T-helper 17 cell (primary cell): Measurements from ENCODE around the gene CHL1. TPM values are rescaled to one million over a fixed set of nuclear protein-coding genes. Genes with fewer than 3 reads are reported as not detected.
A peak's percentile ranks its signal among the peaks of the same experiment; 100 is the strongest.

ENCODE experiments used
- ATAC-seq: fragments of 150-1000 bp; cut with Tn5 transposase; 2 replicates; pipeline ENCODE4 v1.10.0; 2021; ENCODE audit warnings: mild to moderate bottlenecking, moderate library complexity
- DNase-seq, 3 donors: peaks; one replicate each; pipeline versions ENCODE4 v3.0.0 to v3.0.0-alpha.2; 2020 to 2021
- H3K9me3 ChIP-seq: one replicate; pipeline ENCODE4 v1.7.0; 2013; ENCODE audit warnings: low read length, mild to moderate bottlenecking; ENCODE audit not compliant: control insufficient read depth, poor library complexity, severe bottlenecking
- H3K27ac Mint-ChIP-seq: one replicate; pipeline ENCODE4 v1.8.0; 2022; ENCODE audit warnings: mild to moderate bottlenecking, moderate library complexity, mixed read lengths
- H3K27me3 Mint-ChIP-seq: one replicate; pipeline ENCODE4 v1.8.0; 2022; ENCODE audit warnings: mixed read lengths
- H3K36me3 Mint-ChIP-seq: one replicate; pipeline ENCODE4 v1.8.0; 2022; ENCODE audit warnings: low read depth, mixed read lengths
- H3K4me1 Mint-ChIP-seq: one replicate; pipeline ENCODE4 v1.8.0; 2022; ENCODE audit warnings: mild to moderate bottlenecking, mixed read lengths
- H3K4me3 Mint-ChIP-seq: one replicate; pipeline ENCODE4 v1.8.0; 2022; ENCODE audit warnings: mild to moderate bottlenecking, moderate library complexity, mixed read lengths
- total RNA-seq, 4 donors: library from RNA in 2 of 4; stranded (reverse) in 2 of 4; gene quantifications; one replicate each; pipeline ENCODE4 v1.2.3 and lab custom pipeline; 2022 to 2026

CHL1 gene
- total RNA-seq, 2 donors from 2014 or later, result 0.97 TPM; not detected in 1

- no peaks in the 10 kb centered on the region for H3K9me3 ChIP-seq
- H3K27me3 Mint-ChIP-seq, result peaks cover 8% of the 10 kb centered on the region
- no peaks in the 10 kb centered on the region for H3K4me1 Mint-ChIP-seq
- peak overlapping the region; percentile 58 for H3K4me3 Mint-ChIP-seq
- DNase-seq (no peak), ATAC-seq (no peak)
- H3K36me3 Mint-ChIP-seq, result peaks cover 3% of the 10 kb centered on the region
- no peak overlapping the region for H3K27ac Mint-ChIP-seq
Observed at GRCh38 chr3:197149-197827, 725 bp downstream of the CHL1 start.

- DNase-seq (no peak), ATAC-seq (no peak)
- no peaks in the 10 kb centered on the region for H3K4me1 Mint-ChIP-seq
- no peak overlapping the region for H3K27ac Mint-ChIP-seq
- no peaks in the 10 kb centered on the region for H3K9me3 ChIP-seq
- H3K36me3 Mint-ChIP-seq, result peaks cover 3% of the 10 kb centered on the region
- H3K4me3 Mint-ChIP-seq, result peak overlapping the region; percentile 58
- peaks cover 8% of the 10 kb centered on the region for H3K27me3 Mint-ChIP-seq
Observed at GRCh38 chr3:197828-198491, 1.4 kb downstream of the CHL1 start.

- no peaks in the 10 kb centered on the region for H3K9me3 ChIP-seq
- peaks cover 8% of the 10 kb centered on the region for H3K27me3 Mint-ChIP-seq
- H3K27ac Mint-ChIP-seq, result no peak overlapping the region
- H3K36me3 Mint-ChIP-seq, result peaks cover 3% of the 10 kb centered on the region
- DNase-seq (no peak), ATAC-seq (no peak)
- H3K4me1 Mint-ChIP-seq, result no peaks in the 10 kb centered on the region
- no peak overlapping the region for H3K4me3 Mint-ChIP-seq
Observed at GRCh38 chr3:199835-200234, 3.3 kb downstream of the CHL1 start.

GRCh38 chr3:200758-201325, 4.3 kb downstream of the CHL1 start:
- H3K9me3 ChIP-seq, result no peaks in the 10 kb centered on the region
- H3K27me3 Mint-ChIP-seq, result peaks cover 7% of the 10 kb centered on the region
- DNase-seq (no peak), ATAC-seq (no peak)
- no peaks in the 10 kb centered on the region for H3K4me1 Mint-ChIP-seq
- peaks cover 3% of the 10 kb centered on the region for H3K36me3 Mint-ChIP-seq
- H3K4me3 Mint-ChIP-seq, result no peak overlapping the region
- no peak overlapping the region for H3K27ac Mint-ChIP-seq

GRCh38 chr3:204102-204501, 7.5 kb downstream of the CHL1 start:
- no peak overlapping the region for H3K4me3 Mint-ChIP-seq
- no peaks in the 10 kb centered on the region for H3K4me1 Mint-ChIP-seq
- no peak overlapping the region for H3K27ac Mint-ChIP-seq
- no peak for ATAC-seq
- no peaks in the 10 kb centered on the region for H3K9me3 ChIP-seq
- DNase-seq, result no peak
- no peaks in the 10 kb centered on the region for H3K27me3 Mint-ChIP-seq
- H3K36me3 Mint-ChIP-seq, result no peaks in the 10 kb centered on the region

GRCh38 chr3:207973-208372, 11.4 kb downstream of the CHL1 start:
- no peak for DNase-seq
- Mint-ChIP-seq H3K27ac (no peak overlapping the region), H3K36me3 (no peaks in the 10 kb centered on the region), H3K4me3 (no peak overlapping the region), H3K27me3 (no peaks in the 10 kb centered on the region), H3K4me1 (no peaks in the 10 kb centered on the region)
- no peak for ATAC-seq
- no peaks in the 10 kb centered on the region for H3K9me3 ChIP-seq

GRCh38 chr3:210669-211068, 14.1 kb downstream of the CHL1 start:
- DNase-seq (no peak), ATAC-seq (no peak)
- no peak overlapping the region for H3K4me3 Mint-ChIP-seq
- no peaks in the 10 kb centered on the region for H3K36me3 Mint-ChIP-seq
- no peaks in the 10 kb centered on the region for H3K9me3 ChIP-seq
- no peak overlapping the region for H3K27ac Mint-ChIP-seq
- H3K27me3 Mint-ChIP-seq, result no peaks in the 10 kb centered on the region
- no peaks in the 10 kb centered on the region for H3K4me1 Mint-ChIP-seq

- H3K27me3 Mint-ChIP-seq, result no peaks in the 10 kb centered on the region
- no peaks in the 10 kb centered on the region for H3K9me3 ChIP-seq
- ATAC-seq (no peak), DNase-seq (no peak)
- H3K36me3 Mint-ChIP-seq, result no peaks in the 10 kb centered on the region
- no peaks in the 10 kb centered on the region for H3K4me1 Mint-ChIP-seq
- no peak overlapping the region for H3K27ac Mint-ChIP-seq
- no peak overlapping the region for H3K4me3 Mint-ChIP-seq
Observed at GRCh38 chr3:212432-212831, 15.9 kb downstream of the CHL1 start.

- ATAC-seq (no peak), DNase-seq (no peak)
- no peak overlapping the region for H3K27ac Mint-ChIP-seq
- no peaks in the 10 kb centered on the region for H3K36me3 Mint-ChIP-seq
- no peaks in the 10 kb centered on the region for H3K9me3 ChIP-seq
- H3K4me1 Mint-ChIP-seq, result no peaks in the 10 kb centered on the region
- no peak overlapping the region for H3K4me3 Mint-ChIP-seq
- H3K27me3 Mint-ChIP-seq, result no peaks in the 10 kb centered on the region
Observed at GRCh38 chr3:217099-217813, 20.7 kb downstream of the CHL1 start.

GRCh38 chr3:217948-218347, 21.4 kb downstream of the CHL1 start:
- no peaks in the 10 kb centered on the region for H3K4me1 Mint-ChIP-seq
- H3K27ac Mint-ChIP-seq, result no peak overlapping the region

GRCh38 chr3:228442-229182, 32.0 kb downstream of the CHL1 start:
- no peak overlapping the region for H3K27ac Mint-ChIP-seq
- H3K4me3 Mint-ChIP-seq, result no peak overlapping the region
- H3K36me3 Mint-ChIP-seq, result no peaks in the 10 kb centered on the region
- no peaks in the 10 kb centered on the region for H3K9me3 ChIP-seq
- ATAC-seq (no peak), DNase-seq (no peak)
- no peaks in the 10 kb centered on the region for H3K4me1 Mint-ChIP-seq
- H3K27me3 Mint-ChIP-seq, result no peaks in the 10 kb centered on the region

More at GRCh38 chr3:217948-218347, 21.4 kb downstream of the CHL1 start:
- no peak for ATAC-seq
- Mint-ChIP-seq H3K4me3 (no peak overlapping the region), H3K27me3 (no peaks in the 10 kb centered on the region), H3K36me3 (no peaks in the 10 kb centered on the region)
- no peaks in the 10 kb centered on the region for H3K9me3 ChIP-seq
- no peak for DNase-seq

- no peaks in the 10 kb centered on the region for H3K9me3 ChIP-seq
- ATAC-seq (no peak), DNase-seq (no peak)
- Mint-ChIP-seq H3K27ac (no peak overlapping the region), H3K27me3 (no peaks in the 10 kb centered on the region), H3K4me3 (no peak overlapping the region), H3K4me1 (no peaks in the 10 kb centered on the region), H3K36me3 (no peaks in the 10 kb centered on the region)
Observed at GRCh38 chr3:229183-229661, 32.7 kb downstream of the CHL1 start.

- H3K4me3 Mint-ChIP-seq, result no peak overlapping the region
- H3K9me3 ChIP-seq, result no peaks in the 10 kb centered on the region
- DNase-seq (no peak), ATAC-seq (no peak)
- H3K4me1 Mint-ChIP-seq, result no peaks in the 10 kb centered on the region
- H3K27me3 Mint-ChIP-seq, result no peaks in the 10 kb centered on the region
- no peaks in the 10 kb centered on the region for H3K36me3 Mint-ChIP-seq
- H3K27ac Mint-ChIP-seq, result no peak overlapping the region
Observed at GRCh38 chr3:236881-237280, 40.3 kb downstream of the CHL1 start.
